Measurements from ENCODE around the gene NTPCR. TPM values are rescaled to one million over a fixed set of nuclear protein-coding genes. Genes with fewer than 3 reads are reported as not detected.

The NTPCR gene
- total RNA-seq, 2 experiments from 2014 or later, result 8.5 to 9.3 TPM

GRCh38 chr1:232932486-232933425 is 17.7 kb upstream of the NTPCR start:
- Mint-ChIP-seq H3K36me3 (ENCODE audit: low read depth) (no peaks in the 10 kb centered on the region), H3K27ac (no peak overlapping the region), H3K27me3 (no peaks in the 10 kb centered on the region), H3K4me3 (no peak overlapping the region), H3K4me1 (ENCODE audit: low read depth) (no peaks in the 10 kb centered on the region), H3K9me3 (no peaks in the 10 kb centered on the region)
- intact Hi-C loops (cut with DNase I, micrococcal nuclease), result no loop called here
- no peak for TF ChIP-seq CTCF (IDR thresholded peaks at IDR 0.05)
- Histone ChIP-seq H3K4me3 (ENCODE audit: low read length) (no peak overlapping the region), H3K4me1 (ENCODE audit: insufficient read depth, low read length) (no peaks in the 10 kb centered on the region), H3K36me3 (ENCODE audit: insufficient read depth, low read length) (no peaks in the 10 kb centered on the region), H3K9me3 (ENCODE audit: control insufficient read depth in 1 of 2, insufficient read depth in 1 of 2, low read length in 2 of 2) (no peaks in the 10 kb centered on the region), H3K27me3 (ENCODE audit: control insufficient read depth in 1 of 2, insufficient read depth in 2 of 2, low read length in 2 of 2) (no peaks in the 10 kb centered on the region), H3K27ac (ENCODE audit: low read depth in 1 of 2, low read length in 2 of 2) (no peak overlapping the region)
- ATAC-seq (ENCODE audit: poor library complexity) (no peak), DNase-seq (no peak)
- CTCF ChIA-PET, result no interaction called here
- POLR2A ChIA-PET, result no interaction called here

- no peak overlapping the region for H3K27ac Mint-ChIP-seq
- CTCF ChIA-PET, result interaction anchor here (0.6 kb wide), 1 partner anchor 1385 kb away, joined by 3 read pairs; no protein-coding TSS in a partner anchor
Measured at GRCh38 chr1:232936941-232937340, 13.5 kb upstream of the NTPCR start.

GRCh38 chr1:232937741-232938375 is 12.6 kb upstream of the NTPCR start:
- ATAC-seq (ENCODE audit: poor library complexity) (no peak), DNase-seq (no peak)
- Mint-ChIP-seq H3K27me3 (no peaks in the 10 kb centered on the region), H3K27ac (no peak overlapping the region), H3K36me3 (ENCODE audit: low read depth) (no peaks in the 10 kb centered on the region), H3K4me1 (ENCODE audit: low read depth) (peaks cover 5% of the 10 kb centered on the region), H3K4me3 (no peak overlapping the region), H3K9me3 (no peaks in the 10 kb centered on the region)
- POLR2A ChIA-PET, result no interaction called here
- Histone ChIP-seq H3K27ac (ENCODE audit: low read depth in 1 of 2, low read length in 2 of 2) (no peak overlapping the region), H3K4me1 (ENCODE audit: insufficient read depth, low read length) (no peaks in the 10 kb centered on the region), H3K27me3 (ENCODE audit: control insufficient read depth in 1 of 2, insufficient read depth in 2 of 2, low read length in 2 of 2) (no peaks in the 10 kb centered on the region), H3K9me3 (ENCODE audit: control insufficient read depth in 1 of 2, insufficient read depth in 1 of 2, low read length in 2 of 2) (no peaks in the 10 kb centered on the region), H3K4me3 (ENCODE audit: low read length) (no peak overlapping the region), H3K36me3 (ENCODE audit: insufficient read depth, low read length) (no peaks in the 10 kb centered on the region)
- CTCF ChIA-PET, result no interaction called here
- intact Hi-C loops (cut with DNase I, micrococcal nuclease), result no loop called here
- TF ChIP-seq CTCF (IDR thresholded peaks at IDR 0.05), result no peak

More at GRCh38 chr1:232936941-232937340, 13.5 kb upstream of the NTPCR start:
- H3K27me3 Mint-ChIP-seq, result no peaks in the 10 kb centered on the region
- H3K4me1 Mint-ChIP-seq (ENCODE audit: low read depth), result peaks cover 3% of the 10 kb centered on the region
- H3K4me3 Mint-ChIP-seq, result no peak overlapping the region
- H3K4me3 ChIP-seq (ENCODE audit: low read length), result no peak overlapping the region
- H3K9me3 Mint-ChIP-seq, result no peaks in the 10 kb centered on the region
- TF ChIP-seq CTCF (IDR thresholded peaks at IDR 0.05), result no peak
- POLR2A ChIA-PET, result no interaction called here
- ATAC-seq (ENCODE audit: poor library complexity) (no peak), DNase-seq (no peak)
- no peaks in the 10 kb centered on the region for H3K36me3 Mint-ChIP-seq (ENCODE audit: low read depth)
- H3K4me1 ChIP-seq (ENCODE audit: insufficient read depth, low read length), result no peaks in the 10 kb centered on the region
- H3K27me3 ChIP-seq (ENCODE audit: control insufficient read depth in 1 of 2, insufficient read depth in 2 of 2, low read length in 2 of 2), result no peaks in the 10 kb centered on the region
- no peaks in the 10 kb centered on the region for H3K9me3 ChIP-seq (ENCODE audit: control insufficient read depth in 1 of 2, insufficient read depth in 1 of 2, low read length in 2 of 2)
- H3K27ac ChIP-seq (ENCODE audit: low read depth in 1 of 2, low read length in 2 of 2), result no peak overlapping the region
- H3K36me3 ChIP-seq (ENCODE audit: insufficient read depth, low read length), result no peaks in the 10 kb centered on the region
- intact Hi-C loops (cut with DNase I, micrococcal nuclease), result no loop called here
